Measurements from ENCODE around the gene GBP1.

DNA sequence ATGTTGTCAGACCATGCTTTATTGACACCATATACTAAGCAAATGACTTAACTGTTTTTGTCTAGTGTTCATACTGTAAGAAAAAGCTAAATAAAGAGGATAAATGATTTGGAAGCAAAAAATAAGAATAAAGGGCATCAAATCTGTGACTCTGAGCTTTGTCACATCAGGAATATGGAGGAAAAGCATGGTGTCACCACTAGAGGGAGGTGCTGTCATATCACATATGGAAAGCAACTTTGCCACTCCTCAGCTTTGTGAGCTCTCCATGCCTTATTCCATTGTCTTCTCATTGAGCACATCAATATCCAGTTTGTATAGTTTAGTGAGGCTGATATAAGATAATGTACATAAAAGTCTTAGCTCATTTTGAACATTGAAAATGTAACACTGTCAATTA lies 20.8 kb upstream of the GBP1 start:
- TF ChIP-seq EZH2phosphoT487 (IDR thresholded peaks at IDR 0.05; ENCODE audit: borderline replicate concordance, low read length): no peak
- peak; percentile 67 for TF ChIP-seq CTCF (IDR thresholded peaks at IDR 0.05; ENCODE audit: low read depth, low read length, poor library complexity, severe bottlenecking)
